Activated T-cell treated with anti-CD3 and anti-CD28 coated beads, Interleukin-2, amount 50 U/mL, for 48 hours (primary cell): ENCODE measurements around the gene RET.

Source experiments
- DNase-seq, 2 experiments: peaks; one replicate each; pipeline ENCODE4 v3.0.0-alpha.2; 2020

The RET gene

DNA sequence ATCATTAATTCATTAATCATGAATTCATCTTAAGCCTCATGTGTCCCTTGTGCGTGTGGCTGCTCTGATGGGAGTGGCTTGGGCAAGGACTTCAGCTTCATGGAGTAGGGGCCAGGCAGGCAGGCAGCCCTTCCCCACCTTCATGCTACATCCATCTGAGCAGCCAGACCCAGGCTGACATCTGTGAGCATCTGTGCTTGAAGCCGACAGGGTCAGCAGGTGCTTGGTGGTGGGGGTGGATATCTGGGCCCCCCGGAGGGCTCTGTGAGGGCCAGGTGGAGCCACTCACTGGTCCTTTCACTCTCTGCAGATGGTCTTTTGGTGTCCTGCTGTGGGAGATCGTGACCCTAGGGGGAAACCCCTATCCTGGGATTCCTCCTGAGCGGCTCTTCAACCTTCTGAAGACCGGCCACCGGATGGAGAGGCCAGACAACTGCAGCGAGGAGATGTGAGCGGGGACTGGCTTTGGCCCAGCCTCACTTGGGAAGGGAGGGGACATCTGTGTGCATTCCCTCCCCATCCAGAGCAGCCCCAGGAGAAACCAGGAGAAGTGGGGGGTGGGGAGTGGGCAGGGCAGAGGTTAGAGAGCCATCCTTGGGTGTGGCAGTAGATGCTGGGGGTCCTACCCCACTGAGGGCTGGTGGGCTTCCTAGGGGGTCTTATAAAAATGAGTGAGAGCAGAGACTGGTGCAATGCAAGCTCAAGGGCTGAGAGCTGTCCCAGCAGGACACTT lies 46.7 kb downstream of the RET start:
- DNase-seq = no peak

DNA sequence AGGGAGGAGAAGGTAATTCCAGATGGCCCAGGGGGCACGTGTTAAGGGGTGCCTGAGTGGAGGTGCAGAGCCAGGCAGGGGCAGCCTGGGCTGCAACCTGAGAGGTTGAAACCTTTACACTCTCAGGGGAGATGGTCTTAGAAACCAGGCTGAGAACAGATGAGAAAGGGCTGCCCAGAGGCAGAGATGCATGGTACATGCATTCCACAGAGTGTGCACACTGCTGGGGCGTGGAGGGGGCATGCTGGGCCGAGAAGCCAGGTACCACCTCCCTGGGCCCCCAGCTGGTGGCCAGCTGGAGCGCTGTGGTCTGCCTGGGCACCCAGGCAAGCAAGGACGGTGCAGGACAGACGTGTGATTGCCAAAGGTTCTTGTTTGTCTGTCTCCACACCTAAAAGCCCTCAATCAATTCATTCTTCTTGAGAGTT lies 47.2 kb downstream of the RET start:
- DNase-seq = no peak

- DNase-seq = peak in 1 of 2 experiments; percentile 13
Observed at GRCh38 chr10:43124574-43125273, 47.9 kb downstream of the RET start.

- DNase-seq = peak; percentile 10 to 13
Observed at GRCh38 chr10:43125274-43125845, 48.5 kb downstream of the RET start.

GRCh38 chr10:43125881-43126731 lies 49.2 kb downstream of the RET start:
- DNase-seq = peak; percentile 5 to 15

GRCh38 chr10:43126759-43127424 lies 50.0 kb downstream of the RET start:
- peak; percentile 16 to 22 for DNase-seq

GRCh38 chr10:43127442-43127841 lies 50.6 kb downstream of the RET start:
- peak; percentile 4 to 7 for DNase-seq

DNA sequence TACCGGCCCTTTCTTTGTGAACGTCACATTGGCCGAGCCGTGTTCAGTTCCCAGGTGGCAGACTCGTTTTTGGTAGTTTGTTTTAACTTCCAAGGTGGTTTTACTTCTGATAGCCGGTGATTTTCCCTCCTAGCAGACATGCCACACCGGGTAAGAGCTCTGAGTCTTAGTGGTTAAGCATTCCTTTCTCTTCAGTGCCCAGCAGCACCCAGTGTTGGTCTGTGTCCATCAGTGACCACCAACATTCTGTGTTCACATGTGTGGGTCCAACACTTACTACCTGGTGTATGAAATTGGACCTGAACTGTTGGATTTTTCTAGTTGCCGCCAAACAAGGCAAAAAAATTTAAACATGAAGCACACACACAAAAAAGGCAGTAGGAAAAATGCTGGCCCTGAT lies 51.5 kb downstream of the RET start:
- peak; percentile 5 to 11 for DNase-seq

- peak; percentile 39 to 41 for DNase-seq
Observed at GRCh38 chr10:43128958-43129706, 52.3 kb downstream of the RET start.

DNA sequence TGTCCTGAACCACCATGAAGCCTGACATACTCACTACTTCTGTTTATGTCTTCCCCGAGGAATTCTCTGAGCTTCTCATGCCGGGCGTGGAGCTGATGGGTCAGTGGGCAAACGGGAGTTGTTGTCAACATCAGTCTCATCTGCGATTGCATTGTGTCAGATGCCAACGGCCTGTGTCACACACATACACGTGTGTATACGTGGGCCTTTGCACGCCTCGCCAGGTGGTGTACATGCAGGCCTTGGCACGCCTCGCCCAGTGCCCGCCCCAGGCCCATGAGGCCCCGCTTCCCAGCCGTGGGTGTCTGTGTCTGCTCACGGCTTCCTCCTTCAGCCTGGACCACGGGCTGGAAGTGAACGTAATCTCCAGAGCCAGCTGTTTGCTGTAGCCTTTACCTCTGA lies 53.9 kb downstream of the RET start:
- peak in 1 of 2 experiments; percentile 11 for DNase-seq

DNA sequence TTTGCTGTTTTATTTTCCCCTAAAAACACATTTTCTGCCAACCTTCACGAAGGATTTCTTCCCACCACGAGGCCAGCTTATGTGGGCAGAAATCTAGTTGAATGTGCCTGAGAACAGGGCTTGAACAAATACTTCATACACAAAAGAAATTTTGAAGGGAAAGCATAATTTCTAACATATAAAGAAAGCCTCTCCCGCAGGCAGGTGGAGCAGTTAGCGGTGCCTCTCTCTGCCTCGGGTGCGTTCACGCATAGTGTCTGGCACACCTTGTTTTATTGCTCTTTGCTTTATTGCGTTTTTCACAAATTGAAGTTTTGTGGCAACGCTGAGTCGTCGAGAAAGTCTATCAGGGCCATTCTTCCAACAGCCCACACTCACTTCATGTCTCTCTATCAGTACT lies 54.4 kb downstream of the RET start:
- DNase-seq = peak in 1 of 2 experiments; percentile 11

DNA sequence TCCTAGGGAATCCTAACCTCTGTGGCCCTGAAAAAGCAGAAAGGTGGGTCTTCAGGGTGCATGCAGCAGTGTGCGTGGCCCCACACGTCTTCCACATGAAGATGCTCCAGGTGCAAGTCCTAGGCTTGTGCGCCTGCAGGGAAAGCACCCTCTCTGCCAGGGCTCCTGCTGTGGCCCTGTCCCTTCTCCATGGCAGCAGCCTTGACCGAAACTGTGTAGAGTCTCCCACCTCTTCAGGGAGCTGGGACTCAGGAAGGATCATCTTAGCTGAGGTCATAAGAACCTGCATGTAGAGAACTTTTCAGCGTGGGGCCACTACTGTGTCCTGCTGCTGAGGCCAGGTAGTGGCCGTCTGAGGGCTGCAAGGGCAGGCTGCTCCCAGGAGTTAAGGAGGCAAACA lies 55.0 kb downstream of the RET start:
- DNase-seq = peak in 1 of 2 experiments; percentile 5

GRCh38 chr10:43132867-43133787 lies 56.3 kb downstream of the RET start:
- DNase-seq = no peak

DNA sequence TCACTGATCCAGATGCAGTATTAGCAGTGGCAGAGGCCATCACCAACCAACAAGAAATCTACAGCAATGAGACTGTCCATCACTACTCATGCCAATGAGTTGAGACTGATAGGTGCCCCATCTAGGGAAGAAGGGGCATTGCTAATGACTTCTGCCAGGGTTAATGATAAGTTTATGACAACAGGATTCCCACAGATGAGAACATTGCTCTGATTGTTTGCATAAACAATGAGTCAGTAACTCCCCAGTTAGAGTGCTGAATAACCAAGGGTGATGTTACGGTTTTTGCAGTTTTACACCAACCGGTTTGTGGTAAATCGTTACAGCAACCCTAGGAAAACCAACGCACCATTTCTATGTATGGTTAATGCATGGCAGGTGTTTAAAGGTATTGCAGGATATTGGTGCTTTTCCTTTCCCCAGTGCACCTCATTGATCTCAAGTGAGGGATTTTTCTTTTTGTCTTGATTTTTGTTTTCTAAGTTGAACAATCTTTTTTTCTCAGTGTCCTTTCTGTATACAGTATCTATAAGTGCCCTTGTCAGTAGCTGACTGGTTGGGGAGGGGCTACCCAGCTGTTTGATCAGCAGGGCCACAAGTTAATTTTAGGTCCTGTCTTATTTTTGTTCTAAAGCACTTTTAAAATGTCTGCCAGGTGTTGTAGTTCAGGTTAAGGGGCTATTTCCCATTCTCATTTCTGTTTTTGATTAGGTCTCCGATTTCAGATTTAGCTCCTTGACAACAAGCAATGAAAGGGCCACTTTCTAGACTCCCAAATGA lies 57.4 kb downstream of the RET start:
- no peak for DNase-seq

DNA sequence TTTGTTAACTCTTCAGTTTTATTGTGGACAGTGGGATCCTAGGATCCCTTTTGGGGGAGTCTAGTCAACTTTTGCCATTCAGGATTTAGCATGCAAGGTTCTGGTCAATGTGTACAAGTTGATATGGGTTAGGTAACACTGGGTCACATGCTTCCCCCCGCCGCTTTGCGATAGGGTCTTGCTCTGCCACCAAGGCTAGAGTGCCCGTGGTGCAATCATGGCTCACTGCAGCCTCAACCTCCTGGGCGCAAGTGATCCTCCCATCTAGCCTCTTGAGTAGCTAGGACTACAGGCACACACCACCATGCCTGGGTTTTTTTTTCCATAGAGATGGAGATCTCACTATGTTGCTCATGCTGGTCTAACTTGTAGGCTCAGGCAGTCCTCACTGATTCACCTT lies 58.2 kb downstream of the RET start:
- no peak for DNase-seq

DNA sequence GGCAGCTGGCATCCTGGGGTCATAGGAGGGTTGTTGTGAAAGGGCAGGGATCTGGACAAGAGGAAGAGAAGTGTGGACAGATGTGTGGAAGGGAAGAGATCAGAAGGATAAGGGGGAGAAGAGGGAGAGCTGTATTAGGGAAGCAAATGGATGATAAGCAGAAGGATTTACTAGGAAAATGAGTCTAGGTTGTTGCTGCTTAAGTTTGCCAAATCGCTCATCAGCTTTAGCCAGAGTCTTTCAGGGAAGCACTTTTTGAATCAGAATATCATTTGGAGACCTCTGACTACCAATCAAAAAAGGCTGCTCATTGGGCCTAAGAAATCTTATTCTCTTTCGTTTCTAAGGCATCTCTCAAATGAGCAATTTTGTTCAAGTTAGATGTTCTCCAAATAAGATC lies 58.8 kb downstream of the RET start:
- DNase-seq = no peak

DNA sequence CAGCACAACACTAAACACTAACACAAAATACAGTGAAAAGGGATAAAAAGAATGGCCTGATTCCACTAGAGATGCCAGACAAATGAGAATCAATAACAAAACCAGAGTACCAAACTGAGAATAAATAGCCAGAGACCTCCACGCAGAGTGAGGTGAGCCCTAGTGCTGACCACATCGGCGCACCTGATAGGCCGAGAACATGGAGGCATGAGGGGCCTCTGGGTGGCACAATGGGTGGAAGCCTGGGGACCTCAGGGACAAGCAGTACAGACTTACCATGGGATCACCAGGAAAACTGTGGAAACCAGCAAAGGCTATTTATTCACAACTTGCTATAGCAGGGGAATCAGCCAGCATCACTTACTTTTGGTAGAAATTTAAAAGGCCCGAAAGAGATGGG lies 59.6 kb downstream of the RET start:
- no peak for DNase-seq

- peak in 1 of 2 experiments; percentile 19 for DNase-seq
Observed at GRCh38 chr10:43136995-43137716, 60.3 kb downstream of the RET start.

- no peak for DNase-seq
Observed at GRCh38 chr10:43137717-43138020, 60.8 kb downstream of the RET start.
